ENCODE data around the gene AGAP1.

GRCh38 chr2:235843591-235844395 lies 349.9 kb downstream of the AGAP1 start:
- TF ChIP-seq EP300 (IDR thresholded peaks at IDR 0.05) (no peak), POLR2AphosphoS5 (IDR thresholded peaks at IDR 0.05) (no peak)
